Fibroblast of the aortic adventitia (primary cell): ENCODE measurements around the gene PTPRF. TPM values are rescaled to one million over a fixed set of nuclear protein-coding genes. Genes with fewer than 3 reads are reported as not detected.
"Not testable (repeated sequence)": the region's sequence is repeated elsewhere in the genome, so short reads cannot be mapped to it uniquely, and the experiment has no call there.

Experiments
- DNase-seq: peaks from one replicate; pipeline ENCODE4 v3.0.0-alpha.2; 2010; ENCODE audit warnings: low read depth
- H3K4me3 ChIP-seq: 2 replicates; pipeline ENCODE4 v1.5.1; 2011; ENCODE audit warnings: low read depth, mild to moderate bottlenecking, control low read depth, low read length, moderate library complexity
- total RNA-seq: library from RNA; depleted of rRNA; stranded (reverse); fragments of >200 nt; gene quantifications from 2 replicates; pipeline ENCODE4 v1.2.3, GENCODE V29; 2012; ENCODE audit warnings: low replicate concordance
- TF ChIP-seq, protein P1 (sequence below): IDR thresholded peaks from 2 replicates; pipeline ENCODE4 v1.5.1; 2011; ENCODE audit warnings: mild to moderate bottlenecking, low read length, control low read depth, inconsistent platforms; ENCODE audit not compliant: insufficient read depth

Gene PTPRF
- total RNA-seq, 1 donor, result 18.2 TPM

DNA sequence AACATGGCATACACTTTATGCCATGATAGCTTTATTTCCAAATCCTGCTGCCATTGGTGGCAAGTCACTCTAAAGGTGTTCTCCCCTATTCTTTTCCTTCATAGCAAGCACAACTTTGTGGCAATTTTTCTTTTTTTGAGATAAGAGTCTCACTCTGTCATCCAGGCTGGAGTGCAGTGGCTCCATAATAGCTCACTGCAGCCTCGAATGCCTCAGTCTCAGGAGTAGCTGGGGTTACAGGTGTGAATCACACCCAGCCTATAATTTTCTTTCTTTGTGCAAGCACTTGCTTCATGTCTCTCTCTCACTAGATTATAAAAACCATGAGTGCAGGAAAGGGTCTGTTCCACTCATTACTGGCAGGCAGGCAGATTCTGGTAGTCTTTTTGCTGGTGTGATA lies 113.9 kb downstream of the PTPRF start:
- H3K4me3 ChIP-seq, result no peak overlapping the region
- DNase-seq, result no peak
- TF ChIP-seq, protein P1, sequence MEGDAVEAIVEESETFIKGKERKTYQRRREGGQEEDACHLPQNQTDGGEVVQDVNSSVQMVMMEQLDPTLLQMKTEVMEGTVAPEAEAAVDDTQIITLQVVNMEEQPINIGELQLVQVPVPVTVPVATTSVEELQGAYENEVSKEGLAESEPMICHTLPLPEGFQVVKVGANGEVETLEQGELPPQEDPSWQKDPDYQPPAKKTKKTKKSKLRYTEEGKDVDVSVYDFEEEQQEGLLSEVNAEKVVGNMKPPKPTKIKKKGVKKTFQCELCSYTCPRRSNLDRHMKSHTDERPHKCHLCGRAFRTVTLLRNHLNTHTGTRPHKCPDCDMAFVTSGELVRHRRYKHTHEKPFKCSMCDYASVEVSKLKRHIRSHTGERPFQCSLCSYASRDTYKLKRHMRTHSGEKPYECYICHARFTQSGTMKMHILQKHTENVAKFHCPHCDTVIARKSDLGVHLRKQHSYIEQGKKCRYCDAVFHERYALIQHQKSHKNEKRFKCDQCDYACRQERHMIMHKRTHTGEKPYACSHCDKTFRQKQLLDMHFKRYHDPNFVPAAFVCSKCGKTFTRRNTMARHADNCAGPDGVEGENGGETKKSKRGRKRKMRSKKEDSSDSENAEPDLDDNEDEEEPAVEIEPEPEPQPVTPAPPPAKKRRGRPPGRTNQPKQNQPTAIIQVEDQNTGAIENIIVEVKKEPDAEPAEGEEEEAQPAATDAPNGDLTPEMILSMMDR, result no peak

- TF ChIP-seq, protein P1, result no peak
- DNase-seq, result no peak
- H3K4me3 ChIP-seq, result no peak overlapping the region
These were observed 114.8 kb downstream of the PTPRF start for GRCh38 chr1:43645461-43645860.

DNA sequence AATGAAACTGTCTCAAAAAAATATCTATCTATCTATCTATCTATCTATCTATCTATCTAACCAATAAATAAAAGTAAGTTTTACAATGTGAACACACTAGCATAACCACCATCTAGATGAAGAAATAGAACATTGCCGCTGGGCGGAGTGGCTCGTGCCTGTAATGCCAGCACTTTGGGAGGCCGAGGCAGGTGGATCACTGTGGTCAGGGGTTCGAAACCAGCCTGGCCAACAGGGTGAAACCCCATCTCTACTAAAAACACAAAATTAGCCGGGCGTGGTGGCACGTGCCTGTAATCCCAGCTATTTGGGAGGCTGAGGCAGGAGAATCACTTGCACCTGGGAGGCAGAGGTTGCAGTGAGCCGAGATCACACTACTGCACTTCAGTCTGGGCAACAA lies 116.6 kb downstream of the PTPRF start:
- not testable (repeated sequence) for H3K4me3 ChIP-seq, DNase-seq

DNA sequence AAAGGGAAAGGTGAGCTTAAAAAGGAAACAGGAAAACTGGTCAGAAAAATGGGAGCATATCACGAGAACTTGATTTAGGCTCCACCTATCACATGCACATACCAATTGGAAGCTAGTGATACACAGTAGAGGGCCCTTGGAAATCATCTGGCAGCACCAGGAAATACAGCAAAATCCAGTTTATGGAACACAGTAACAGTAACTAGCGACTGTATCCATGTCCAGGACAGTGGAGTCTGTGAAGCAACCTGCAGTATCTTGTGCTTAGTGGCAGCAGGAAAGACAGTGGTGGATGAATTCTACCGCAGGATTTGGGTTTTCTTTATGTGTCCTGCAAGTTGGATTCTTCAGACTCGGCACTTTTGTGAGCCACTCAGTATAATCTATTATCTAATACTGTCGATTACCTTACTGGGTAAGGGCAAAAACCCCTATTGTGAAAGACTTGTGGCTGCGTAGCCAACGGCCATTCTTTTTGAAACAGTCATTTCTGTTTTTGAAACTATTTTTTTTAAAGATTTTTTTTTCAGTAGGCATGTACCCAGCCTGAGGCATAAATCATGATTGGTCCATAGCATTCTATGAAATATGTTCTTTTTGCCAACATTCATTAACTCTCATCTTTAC lies 117.7 kb downstream of the PTPRF start:
- DNase-seq, result peak; percentile 18
- TF ChIP-seq, protein P1, result no peak
- no peak overlapping the region for H3K4me3 ChIP-seq

DNA sequence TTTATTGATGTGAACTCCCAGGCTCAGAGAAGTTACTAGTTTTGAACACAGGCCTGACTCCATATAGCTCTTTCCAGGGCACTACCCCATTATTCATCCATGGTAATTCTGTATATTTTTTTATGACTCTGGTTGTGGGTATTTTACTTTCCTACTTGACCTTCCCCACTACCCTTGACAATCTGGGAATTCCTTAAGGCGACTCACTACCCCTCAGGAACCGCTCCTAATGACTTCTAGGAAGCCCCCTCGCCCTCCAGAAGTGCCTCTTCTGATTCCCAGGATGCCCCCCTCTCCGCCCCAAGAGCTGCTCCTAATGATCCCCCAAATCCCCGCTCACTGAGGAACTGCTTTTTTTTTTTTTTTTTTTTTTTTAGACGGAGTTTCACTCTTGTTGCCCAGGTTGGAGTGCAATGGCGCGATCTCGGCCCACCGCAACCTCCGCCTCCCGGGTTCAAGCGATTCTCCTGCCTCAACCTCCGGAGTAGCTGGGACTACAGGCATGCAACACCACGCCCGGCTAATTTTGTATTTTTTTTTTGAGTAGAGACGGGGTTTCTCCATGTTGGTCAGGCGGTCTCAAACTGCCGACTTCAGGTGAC lies 118.3 kb downstream of the PTPRF start:
- no peak for DNase-seq
- H3K4me3 ChIP-seq, result peak overlapping the region; percentile 95
- TF ChIP-seq, protein P1, result no peak

GRCh38 chr1:43650310-43651085 lies 119.8 kb downstream of the PTPRF start:
- TF ChIP-seq, protein P1, result no peak

GRCh38 chr1:43651188-43651587 lies 120.5 kb downstream of the PTPRF start:
- TF ChIP-seq, protein P1, result no peak
- peak overlapping the region; percentile 78 for H3K4me3 ChIP-seq
- no peak for DNase-seq

More at GRCh38 chr1:43650310-43651085, 119.8 kb downstream of the PTPRF start:
- peak; percentile 99 for DNase-seq
- peak overlapping the region; percentile 95 for H3K4me3 ChIP-seq
